ENCODE data around the gene RPL29. TPM values are rescaled to one million over a fixed set of nuclear protein-coding genes. Genes with fewer than 3 reads are reported as not detected.

RPL29 gene
- total RNA-seq, 1 donor from 2014 or later = 957 TPM

GRCh38 chr3:51945031-51945840, 50.5 kb downstream of the RPL29 start:
- no peaks in the 10 kb centered on the region for H3K36me3 Mint-ChIP-seq (ENCODE audit: unreplicated experiment)
- H3K27me3 Mint-ChIP-seq (ENCODE audit: unreplicated experiment) = no peaks in the 10 kb centered on the region
- H3K4me3 Mint-ChIP-seq (ENCODE audit: unreplicated experiment) = no peak overlapping the region
- H3K4me1 Mint-ChIP-seq (ENCODE audit: unreplicated experiment) = peaks cover 24% of the 10 kb centered on the region
- H3K9me3 Mint-ChIP-seq (ENCODE audit: unreplicated experiment) = no peaks in the 10 kb centered on the region
- DNase-seq (ENCODE audit: extremely low spot score, unreplicated experiment) = no peak
- no peak for TF ChIP-seq CTCF (IDR thresholded peaks at IDR 0.05)
- H3K27ac Mint-ChIP-seq (ENCODE audit: unreplicated experiment) = no peak overlapping the region

GRCh38 chr3:51944451-51945021, 51.2 kb downstream of the RPL29 start:
- H3K27ac Mint-ChIP-seq (ENCODE audit: unreplicated experiment) = no peak overlapping the region
- H3K27me3 Mint-ChIP-seq (ENCODE audit: unreplicated experiment) = no peaks in the 10 kb centered on the region
- no peak for TF ChIP-seq CTCF (IDR thresholded peaks at IDR 0.05)
- no peaks in the 10 kb centered on the region for H3K9me3 Mint-ChIP-seq (ENCODE audit: unreplicated experiment)
- no peak overlapping the region for H3K4me3 Mint-ChIP-seq (ENCODE audit: unreplicated experiment)
- H3K36me3 Mint-ChIP-seq (ENCODE audit: unreplicated experiment) = no peaks in the 10 kb centered on the region
- H3K4me1 Mint-ChIP-seq (ENCODE audit: unreplicated experiment) = peaks cover 26% of the 10 kb centered on the region
- DNase-seq (ENCODE audit: extremely low spot score, unreplicated experiment) = no peak

Other genes with a start within 250 kb of the RPL29 start
- not detected in 2 replicates for gene IQCF6, start 216.7 kb downstream of the RPL29 start, total RNA-seq
- not detected in 2 replicates for gene IQCF2, start 134.3 kb downstream of the RPL29 start, total RNA-seq
- not detected in 2 replicates for gene IQCF5, start 120.3 kb downstream of the RPL29 start, total RNA-seq
- not detected in 2 replicates for gene IQCF1, start 92.5 kb downstream of the RPL29 start, total RNA-seq
- 20.7 and 22.8 TPM in 2 replicates for gene RRP9, start 54.0 kb downstream of the RPL29 start, total RNA-seq
- gene PARP3, start 53.5 kb downstream of the RPL29 start, total RNA-seq = 12.4 and 13.4 TPM in 2 replicates
- not detected in 2 replicates for gene GPR62, start 40.5 kb downstream of the RPL29 start, total RNA-seq
- gene PCBP4, start 28.4 kb downstream of the RPL29 start, total RNA-seq = 47.5 and 50.8 TPM in 2 replicates
- gene ABHD14B, start 21.8 kb downstream of the RPL29 start, total RNA-seq = 42.7 and 45.2 TPM in 2 replicates
- 12.2 and 14.6 TPM in 2 replicates for gene ABHD14A, start 20.8 kb downstream of the RPL29 start, total RNA-seq
- gene ACY1, start 12.4 kb downstream of the RPL29 start, total RNA-seq = 31.0 and 40.1 TPM in 2 replicates
- gene DUSP7, start 60.7 kb upstream of the RPL29 start, total RNA-seq = 19.4 and 21.2 TPM in 2 replicates
- gene POC1A, start 158.5 kb upstream of the RPL29 start, total RNA-seq = 4.9 and 5.1 TPM in 2 replicates
- 34.8 and 36.2 TPM in 2 replicates for gene ALAS1, start 202.3 kb upstream of the RPL29 start, total RNA-seq
- gene TLR9, start 229.8 kb upstream of the RPL29 start, total RNA-seq = not detected in 2 replicates
- 55.8 and 58.6 TPM in 2 replicates for gene TWF2, start 243.3 kb upstream of the RPL29 start, total RNA-seq
- 16.4 and 16.9 TPM in 2 replicates for gene PPM1M, start 249.9 kb upstream of the RPL29 start, total RNA-seq

Data from osteocyte (in vitro differentiated cells).